MM.1S (cell line): ENCODE data around the gene ALDOA.

ENCODE experiments used
- CTCF ChIP-seq: fragments of 300-600 bp; sonication (generic); IDR thresholded peaks from 2 replicates; pipeline ENCODE4 v1.5.1; 2016; ENCODE audit warnings: antibody characterized with exemption, low read length, mixed read lengths
- EZH2 ChIP-seq: fragments of 300-600 bp; sonication (generic); optimal IDR thresholded peaks from 2 replicates; pipeline ENCODE3; 2017; ENCODE audit warnings: low read depth, mild to moderate bottlenecking, antibody characterized with exemption, low read length, mixed read lengths
- EZH2phosphoT487 ChIP-seq: fragments of 300-600 bp; sonication (generic); IDR thresholded peaks from 2 replicates; pipeline ENCODE4 v1.6.1; 2018; ENCODE audit warnings: antibody characterized with exemption, low read length

- TF ChIP-seq EZH2phosphoT487 (no peak), CTCF (no peak), EZH2 (no peak)
Measured at GRCh38 chr16:30065102-30065942, at the start of gene ALDOA.
